Amygdala (tissue), 56 donors: Measurements from ENCODE around the gene AOPEP.

Experiments used
- DNase-seq, 56 donors: peaks; one replicate each; lab custom pipeline; 2025; lab: John Stamatoyannopoulos, UW

Gene AOPEP, protein sequence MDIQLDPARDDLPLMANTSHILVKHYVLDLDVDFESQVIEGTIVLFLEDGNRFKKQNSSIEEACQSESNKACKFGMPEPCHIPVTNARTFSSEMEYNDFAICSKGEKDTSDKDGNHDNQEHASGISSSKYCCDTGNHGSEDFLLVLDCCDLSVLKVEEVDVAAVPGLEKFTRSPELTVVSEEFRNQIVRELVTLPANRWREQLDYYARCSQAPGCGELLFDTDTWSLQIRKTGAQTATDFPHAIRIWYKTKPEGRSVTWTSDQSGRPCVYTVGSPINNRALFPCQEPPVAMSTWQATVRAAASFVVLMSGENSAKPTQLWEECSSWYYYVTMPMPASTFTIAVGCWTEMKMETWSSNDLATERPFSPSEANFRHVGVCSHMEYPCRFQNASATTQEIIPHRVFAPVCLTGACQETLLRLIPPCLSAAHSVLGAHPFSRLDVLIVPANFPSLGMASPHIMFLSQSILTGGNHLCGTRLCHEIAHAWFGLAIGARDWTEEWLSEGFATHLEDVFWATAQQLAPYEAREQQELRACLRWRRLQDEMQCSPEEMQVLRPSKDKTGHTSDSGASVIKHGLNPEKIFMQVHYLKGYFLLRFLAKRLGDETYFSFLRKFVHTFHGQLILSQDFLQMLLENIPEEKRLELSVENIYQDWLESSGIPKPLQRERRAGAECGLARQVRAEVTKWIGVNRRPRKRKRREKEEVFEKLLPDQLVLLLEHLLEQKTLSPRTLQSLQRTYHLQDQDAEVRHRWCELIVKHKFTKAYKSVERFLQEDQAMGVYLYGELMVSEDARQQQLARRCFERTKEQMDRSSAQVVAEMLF

GRCh38 chr9:94726495-94727191, at the start of gene AOPEP:
AOPEP (plus strand) TSS chr9:94726699; CDS start chr9:94759784, 33,085 bp downstream.
- peak; percentile 75 to 98 (median 92) for DNase-seq

DNA sequence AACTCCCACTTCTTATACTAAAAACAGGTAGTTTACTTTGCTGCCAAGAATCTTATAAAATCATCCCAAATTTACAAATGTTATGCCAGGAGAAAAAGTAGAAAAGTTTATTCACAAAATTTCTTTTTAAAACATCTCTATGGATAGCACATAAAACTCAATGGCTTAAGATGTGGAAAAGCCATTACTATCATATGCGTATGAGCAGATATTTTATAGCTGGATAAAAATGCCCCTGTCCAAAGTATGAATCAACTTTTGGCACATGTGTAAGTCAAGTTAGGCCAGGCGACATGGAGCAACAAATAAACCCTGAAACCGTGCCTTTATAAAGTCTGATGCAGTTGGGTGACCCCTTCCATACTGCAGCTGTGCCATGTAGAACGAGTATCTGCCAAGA, 48.6 kb upstream of the AOPEP start:
- no peak for DNase-seq

GRCh38 chr9:94679587-94679986, 46.9 kb upstream of the AOPEP start:
- no peak for DNase-seq

DNA sequence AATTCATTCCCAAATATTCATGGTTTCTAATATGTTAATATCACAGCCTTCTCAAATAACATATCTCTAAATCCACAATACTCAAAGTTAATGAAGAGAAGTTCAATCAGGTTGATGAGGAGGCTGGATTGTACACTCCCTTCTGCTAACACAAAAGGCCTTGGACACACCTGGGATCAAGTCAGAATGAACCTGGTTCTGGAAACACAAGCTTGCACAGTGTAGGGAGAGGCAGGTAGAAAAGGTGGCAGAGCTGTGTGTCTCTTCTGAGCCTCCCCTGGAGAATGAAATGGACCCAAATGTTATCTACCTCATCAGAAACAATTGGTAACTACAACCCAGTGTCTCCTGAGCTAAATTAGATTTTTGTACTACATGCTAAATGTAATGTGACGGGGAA, 46.5 kb upstream of the AOPEP start:
- no peak for DNase-seq

DNA sequence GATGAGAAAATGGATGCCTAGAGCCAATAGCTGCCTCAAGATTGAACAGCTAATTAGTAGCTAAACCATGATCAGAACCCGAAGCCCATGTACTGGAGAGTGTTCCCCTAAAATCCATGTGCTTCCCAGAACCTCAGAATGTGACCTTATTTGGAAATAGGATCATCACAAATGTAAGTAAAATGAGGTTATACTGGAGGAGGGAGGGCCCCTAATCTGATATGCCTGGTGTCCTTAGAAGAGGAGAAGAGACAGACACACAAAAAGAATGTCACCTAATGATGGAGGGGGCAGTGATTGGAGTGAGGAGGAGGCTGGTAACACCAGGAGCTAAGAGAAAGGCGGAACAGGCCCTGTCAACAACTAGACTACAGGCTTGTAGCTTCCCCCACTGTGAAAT, 45.9 kb upstream of the AOPEP start:
- no peak for DNase-seq

DNA sequence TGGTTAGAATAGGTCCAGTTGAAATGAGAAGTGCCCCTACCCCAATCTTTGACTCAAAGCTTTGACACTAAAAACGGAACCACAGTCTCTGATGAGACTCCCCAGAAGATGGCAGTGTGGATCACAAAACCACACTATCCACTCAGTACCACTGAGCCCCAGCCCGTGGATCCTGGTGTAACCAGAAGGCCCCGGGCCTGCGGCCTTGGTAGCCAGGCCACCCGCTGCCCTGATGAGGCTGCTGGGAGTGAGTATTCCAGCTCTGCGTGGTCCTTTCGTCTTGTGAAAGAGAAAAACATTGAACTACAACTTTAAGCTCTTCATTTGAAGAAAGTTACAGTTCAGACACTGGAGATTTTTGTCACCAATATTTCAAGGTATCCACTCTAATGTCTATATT, 45.0 kb upstream of the AOPEP start:
- DNase-seq, result peak in 54 of 56 donors; percentile 20 to 92 (median 64)

DNA sequence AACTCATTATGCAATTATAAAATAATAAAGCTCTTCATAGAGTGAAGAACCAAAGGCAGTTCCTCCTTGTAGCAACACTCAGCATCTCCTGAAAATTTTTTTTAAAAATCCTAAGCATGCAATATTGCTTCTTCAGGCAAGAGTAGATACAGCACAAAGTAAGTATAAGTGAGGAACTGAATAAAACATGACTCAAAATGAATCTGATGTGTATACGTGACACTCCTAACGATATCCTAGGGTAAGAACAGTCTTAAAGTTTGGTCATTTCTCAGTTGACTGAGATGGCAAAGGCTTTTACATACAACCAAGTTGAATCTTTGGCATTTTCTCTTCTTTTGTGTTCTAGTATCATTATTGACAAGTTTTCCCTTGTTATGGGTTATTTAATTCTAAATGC, 41.1 kb upstream of the AOPEP start:
- DNase-seq, result no peak

DNA sequence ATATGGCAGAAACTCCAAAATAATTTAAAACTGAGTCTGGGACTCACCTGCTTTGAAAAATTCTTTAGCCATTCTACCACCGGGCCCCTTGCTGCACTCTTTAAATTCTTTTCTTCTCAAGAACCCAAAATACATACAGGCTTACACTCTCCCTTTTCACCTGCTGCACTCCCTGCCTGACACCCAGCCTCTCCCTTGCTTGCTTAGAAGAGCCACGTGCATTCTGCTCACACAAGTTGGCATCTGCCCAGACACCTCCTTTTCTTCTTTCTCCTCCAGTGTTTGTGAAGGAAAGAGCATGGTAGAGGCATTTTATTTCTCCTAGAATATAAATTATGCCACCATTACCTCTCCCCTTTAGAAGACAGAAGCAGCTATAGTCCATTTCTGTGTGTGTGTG, 39.0 kb upstream of the AOPEP start:
- no peak for DNase-seq

DNA sequence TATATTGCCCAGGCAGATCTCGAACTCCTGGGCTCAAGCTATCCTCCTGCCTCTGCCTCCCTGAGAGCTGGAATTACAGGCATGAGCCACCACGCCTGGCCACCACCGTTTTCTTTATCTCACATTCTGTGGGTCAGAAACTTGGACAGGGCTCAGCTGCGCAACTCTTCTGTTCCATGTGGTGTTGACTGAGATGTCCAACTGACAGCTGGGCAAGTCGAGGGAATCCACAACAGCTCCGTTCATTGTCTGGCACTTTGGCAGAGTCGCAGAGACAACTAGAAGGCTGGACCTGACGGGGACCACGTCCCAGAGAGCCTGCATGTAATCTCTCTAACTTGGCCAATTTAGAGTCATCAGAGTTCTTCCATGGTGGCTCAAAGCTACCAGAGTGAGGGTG, 36.2 kb upstream of the AOPEP start:
- no peak for DNase-seq

- DNase-seq, result no peak
Measured at GRCh38 chr9:94692601-94693000, 33.9 kb upstream of the AOPEP start.

- no peak for DNase-seq
Measured at GRCh38 chr9:94693485-94694204, 32.9 kb upstream of the AOPEP start.

- no peak for DNase-seq
Measured at GRCh38 chr9:94696545-94696944, 30.0 kb upstream of the AOPEP start.

DNA sequence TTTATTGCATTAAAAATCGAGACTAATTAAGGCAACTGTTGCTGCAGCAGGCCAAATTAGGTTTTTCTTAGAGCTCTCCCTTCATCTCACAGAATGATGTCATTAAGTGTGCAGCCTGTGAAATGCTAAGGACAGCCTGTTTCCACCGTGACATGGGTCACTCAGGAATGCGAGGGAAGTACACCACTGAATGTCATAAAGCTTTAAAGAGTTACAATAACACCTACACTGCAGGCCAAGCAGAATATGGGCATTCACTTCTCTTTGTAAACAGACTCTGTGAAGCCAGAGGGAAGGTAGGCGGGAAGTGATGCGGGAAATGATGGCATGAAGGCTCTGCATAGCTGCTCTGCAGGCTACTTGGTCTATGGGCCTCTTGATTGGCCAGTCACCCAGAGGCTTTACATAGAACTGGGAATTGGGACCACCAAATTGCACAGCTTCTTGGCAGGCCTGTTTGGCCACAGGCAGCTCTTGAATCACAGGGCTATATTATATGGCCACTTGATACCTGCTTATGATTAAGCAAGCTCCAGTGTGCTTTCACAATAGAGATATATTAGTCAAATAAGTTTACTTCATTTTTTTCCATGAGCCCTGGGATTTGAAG, 28.4 kb upstream of the AOPEP start:
- DNase-seq, result peak in 13 of 56 donors; percentile 3 to 44 (median 17)

- DNase-seq, result no peak
Measured at GRCh38 chr9:94699715-94700373, 26.7 kb upstream of the AOPEP start.

DNA sequence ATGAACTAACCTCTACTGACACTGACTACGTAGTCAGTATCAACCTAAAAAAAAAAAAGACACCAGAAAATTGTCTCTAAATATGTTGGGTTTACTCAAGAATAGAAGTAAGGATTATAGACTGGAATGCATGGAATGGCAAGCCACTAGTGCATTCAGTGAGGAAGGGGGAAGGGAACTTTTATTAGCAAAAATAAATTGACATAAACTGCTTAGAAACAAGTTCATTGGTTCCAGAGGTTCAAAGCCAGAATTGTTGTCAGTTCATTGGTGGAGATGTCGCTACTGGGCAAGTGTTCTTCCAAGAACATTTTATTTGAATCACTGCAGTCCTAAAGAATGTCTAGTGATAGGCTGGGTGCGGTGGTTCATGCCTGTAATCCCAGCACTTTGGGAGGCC, 26.1 kb upstream of the AOPEP start:
- no peak for DNase-seq

GRCh38 chr9:94703488-94704140, 22.9 kb upstream of the AOPEP start:
- no peak for DNase-seq

DNA sequence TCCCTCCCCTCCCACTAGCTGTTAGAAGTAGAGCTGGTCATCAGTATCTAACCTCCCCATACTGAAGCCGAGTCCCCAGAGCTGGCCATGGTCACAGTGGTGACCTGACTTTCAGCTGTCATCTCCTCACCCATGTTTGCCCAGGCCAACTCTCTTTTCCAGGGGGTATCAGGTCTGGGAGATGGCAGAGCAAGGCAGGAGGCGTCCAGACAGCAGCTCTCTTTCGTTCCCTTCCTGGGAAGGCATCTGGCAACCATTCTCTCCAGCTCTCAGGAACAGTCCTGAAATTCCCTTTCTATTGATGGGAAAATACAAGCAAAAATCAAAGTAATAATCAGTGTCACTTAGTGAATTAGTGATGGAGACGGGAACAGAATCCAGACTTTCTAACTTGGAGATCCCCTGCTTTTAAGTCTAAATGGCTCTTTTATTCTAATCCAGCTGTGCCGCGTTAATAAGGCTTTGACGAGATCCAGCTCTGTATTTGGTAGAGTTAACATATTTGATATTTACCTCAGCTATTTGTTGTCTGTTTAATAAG, 21.3 kb upstream of the AOPEP start:
- DNase-seq, result no peak

DNA sequence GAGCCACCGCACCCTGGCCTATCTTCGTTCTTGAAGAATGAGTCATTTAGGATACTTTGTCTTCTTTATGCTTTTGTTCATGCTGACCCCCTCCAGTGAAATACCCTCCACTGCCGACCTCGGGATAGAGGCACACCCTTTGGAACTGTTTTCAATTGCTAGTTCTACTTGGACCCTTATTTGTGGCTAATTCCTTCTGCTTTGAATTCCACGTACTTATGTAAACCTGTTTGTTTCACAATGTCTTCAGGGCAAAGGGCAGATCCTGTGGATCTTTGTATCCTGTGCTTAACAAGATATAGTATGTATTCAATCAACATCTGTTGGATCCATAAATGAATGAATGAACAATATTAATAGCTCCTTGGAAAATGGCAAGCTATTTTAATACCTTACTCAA, 19.6 kb upstream of the AOPEP start:
- DNase-seq, result no peak
